SKM-1 treated with dmso at 0.1 percent for 144 hours (cell line): ENCODE measurements around the gene SUPV3L1.

ENCODE experiments used
- DNase-seq: peaks from one replicate; lab custom pipeline; 2025; ENCODE audit not compliant: unreplicated experiment; lab: John Stamatoyannopoulos, UW

Gene SUPV3L1

GRCh38 chr10:69254877-69255276, 74.8 kb downstream of the SUPV3L1 start:
- no peak for DNase-seq
